HTERT RPE-1 (cell line): ENCODE data around the gene POU6F2.

ENCODE experiments used
- in situ Hi-C: fragments of 300-500 bp; cut with MboI; formaldehyde crosslinking; loops from 4 replicates; pipeline ENCODE4 v1.14.3; 2020; ENCODE audit warnings: low sequenced_read_pairs

POU6F2 gene

DNA sequence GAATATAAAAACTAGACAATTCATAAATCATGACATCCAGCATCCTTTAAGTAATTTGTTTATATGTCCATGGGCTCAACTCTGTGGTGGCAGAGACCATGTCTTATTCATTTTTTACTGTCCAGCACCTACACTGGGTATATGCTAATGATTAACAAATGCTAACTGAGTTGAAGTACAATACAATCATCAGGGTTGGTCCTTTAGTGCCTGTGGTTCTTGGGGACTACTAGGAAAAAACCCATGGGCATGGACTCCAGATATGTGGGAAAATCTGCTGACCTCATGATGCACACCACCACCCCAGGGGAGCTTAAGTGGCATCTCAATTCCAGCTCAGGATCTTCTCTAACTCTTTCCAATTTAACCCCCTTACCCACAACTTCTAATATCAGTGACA lies 503.2 kb downstream of the POU6F2 start:
- in situ Hi-C loops = no loop called here

DNA sequence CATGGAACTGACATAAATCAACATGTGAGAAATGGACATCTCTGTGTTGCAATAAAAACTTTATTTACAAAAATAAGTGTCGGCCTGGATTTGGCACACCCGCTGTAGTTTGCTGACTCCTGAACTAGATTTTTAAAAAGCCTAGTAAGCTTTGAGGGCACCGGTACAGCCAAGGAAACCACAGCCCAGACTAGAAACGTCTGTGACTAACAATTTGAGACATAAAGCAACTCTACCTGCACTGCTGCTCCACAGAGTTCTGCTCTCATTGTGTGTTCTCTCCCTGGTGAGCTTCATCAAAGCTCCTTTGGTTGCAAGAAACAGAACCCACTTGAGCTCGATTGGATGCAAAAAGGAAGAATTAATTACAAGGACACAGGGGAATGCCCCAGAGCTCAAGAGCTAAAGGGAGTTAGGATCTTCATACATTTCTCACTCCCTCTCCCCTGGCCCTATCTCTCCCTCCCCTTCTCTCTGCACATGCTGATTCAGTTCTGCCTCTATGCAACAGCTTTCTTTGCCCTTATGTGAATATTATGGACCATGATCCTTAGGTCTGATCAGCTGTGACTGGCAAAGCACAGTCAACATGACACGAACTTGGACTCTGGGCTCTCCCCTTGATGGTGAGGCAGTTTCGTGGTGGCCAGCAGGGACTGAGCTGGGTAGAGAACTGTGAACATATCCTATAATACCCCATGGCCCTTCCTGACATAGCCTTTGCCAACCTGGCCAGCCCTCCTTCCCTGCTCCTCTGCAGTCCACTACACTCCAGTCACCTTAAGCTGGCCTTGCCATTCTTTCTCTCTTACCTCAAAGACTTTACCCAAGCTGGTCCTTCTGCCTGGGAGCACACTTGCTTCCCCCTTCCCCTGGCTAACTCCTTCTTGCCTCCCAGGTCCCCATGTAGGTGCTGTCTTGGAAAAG lies 511.0 kb downstream of the POU6F2 start:
- in situ Hi-C loops = no loop called here

DNA sequence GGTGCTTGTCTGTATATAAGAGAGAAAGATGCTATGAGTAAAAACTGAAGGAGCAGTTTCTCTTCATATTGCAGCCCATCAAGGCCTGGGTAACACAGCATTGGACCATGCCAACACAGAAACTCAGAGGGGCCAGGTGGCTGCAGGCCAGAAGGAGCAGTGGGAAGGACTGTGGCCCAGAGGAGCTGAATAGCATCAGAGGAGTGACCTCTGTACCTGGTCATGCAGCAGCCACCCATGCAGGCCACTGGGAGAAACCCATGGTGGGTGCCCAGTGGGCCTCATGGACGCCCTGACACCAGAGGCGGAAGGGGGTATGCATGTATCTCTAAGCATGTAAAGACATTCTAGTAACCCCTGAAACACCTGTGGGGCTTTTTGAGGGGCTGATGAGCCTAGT lies 512.6 kb downstream of the POU6F2 start:
- in situ Hi-C loops = no loop called here

DNA sequence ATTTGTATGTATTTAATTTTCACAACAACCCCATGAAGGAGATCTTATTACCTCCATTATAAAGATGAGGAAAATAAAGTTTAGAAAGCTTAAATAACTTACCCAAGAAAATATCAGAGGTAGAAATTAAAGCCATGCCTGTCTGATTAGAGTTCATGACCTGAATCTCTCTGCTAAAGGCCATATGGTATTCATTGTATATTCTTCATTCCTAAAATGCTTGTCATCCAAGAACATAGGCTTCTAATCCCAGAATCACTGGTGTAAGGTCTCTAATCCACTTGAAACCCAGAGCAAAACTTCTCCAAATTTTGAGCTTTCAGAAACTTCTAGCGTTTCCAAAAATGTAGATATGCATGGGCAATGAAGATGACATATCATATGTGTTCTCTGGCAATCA lies 516.2 kb downstream of the POU6F2 start:
- in situ Hi-C loops = no loop called here

DNA sequence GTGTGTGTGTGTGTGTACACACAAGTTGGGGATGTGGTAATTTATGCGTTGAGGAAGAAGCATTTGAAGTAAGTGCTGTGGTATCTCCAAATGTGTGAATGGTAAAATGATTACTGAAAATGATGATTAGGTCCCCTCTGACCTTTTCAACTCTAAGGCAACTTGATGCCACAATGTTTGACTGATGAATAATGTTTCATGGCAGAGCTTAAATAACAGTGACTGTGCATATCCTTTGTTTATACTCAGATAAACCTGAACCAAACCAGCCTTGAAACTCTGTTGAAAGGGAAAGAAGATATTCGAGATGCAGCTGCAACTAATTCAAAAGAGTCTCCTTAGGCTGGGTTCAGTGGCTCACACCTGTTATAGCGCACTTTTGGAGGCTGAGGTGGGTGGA lies 523.6 kb downstream of the POU6F2 start:
- in situ Hi-C loops = no loop called here

DNA sequence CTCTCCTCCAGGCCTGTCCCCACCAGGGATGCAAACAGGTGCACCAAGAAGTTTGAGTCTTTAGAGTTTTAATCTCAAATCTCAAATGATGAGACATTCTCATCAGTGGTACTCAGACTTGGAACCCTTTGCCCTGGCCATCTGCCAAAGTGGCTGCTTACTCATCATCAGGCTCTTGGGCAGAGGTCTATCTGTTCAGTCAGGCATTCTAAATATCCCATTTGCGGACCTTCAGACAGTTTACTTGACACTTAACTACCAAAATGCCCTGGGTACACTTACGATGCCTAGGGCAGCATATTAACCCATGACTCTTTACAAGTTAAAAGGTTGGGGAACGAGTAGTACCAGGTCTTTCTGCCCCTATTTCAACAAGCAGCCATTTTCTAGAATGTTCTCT lies 527.3 kb downstream of the POU6F2 start:
- in situ Hi-C loops = no loop called here

DNA sequence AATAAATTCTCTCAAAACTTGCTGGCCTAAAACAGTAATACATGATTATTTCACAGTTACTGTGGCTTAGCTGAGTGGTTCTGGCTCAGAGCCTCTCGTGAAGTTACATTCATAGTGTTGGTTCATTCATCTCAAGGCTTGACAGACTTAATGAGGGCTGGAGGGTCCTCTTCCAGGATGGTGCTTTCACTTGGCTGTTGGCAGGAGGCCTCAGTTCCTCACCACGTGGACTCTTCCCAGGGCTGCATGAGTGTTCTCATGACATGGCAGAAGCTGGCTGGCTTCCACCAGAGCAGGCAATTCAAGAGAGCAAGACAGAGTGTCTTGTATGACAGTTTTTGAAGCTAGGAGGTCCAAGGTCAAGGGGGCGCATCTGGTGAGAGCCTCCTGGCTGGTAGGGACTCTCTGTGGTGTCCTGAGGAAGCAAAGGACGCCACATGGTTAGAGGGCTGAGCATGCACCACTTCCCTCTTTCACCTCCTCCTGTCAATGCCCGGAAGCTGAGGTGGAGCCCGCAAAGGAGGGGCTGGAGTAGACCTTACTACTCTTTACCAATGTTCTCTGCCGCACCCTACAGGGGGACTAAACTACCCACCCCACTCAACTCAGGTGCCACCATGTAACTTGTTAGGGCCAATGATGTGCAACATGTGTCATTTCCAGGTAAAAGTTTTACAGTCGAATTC lies 530.3 kb downstream of the POU6F2 start:
- in situ Hi-C loops = no loop called here

DNA sequence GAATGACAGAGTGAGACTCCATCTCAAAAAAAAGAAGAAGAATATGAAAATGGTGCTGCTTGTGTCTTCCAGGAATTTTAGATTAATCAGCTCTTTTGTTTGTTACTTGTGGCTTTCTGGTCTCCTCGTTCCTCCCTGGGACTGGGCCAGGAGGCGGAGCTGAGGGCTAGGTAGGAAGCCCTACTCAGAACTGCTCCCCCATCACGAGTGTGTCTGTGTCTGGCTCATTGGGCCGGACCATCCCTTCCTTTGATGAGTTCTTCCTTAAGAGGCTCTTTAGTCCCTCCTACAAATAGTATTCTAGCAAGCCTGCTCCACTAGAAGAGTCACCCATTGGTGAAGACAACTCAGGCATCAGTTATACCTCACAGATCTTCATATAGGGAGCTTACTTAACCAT lies 531.7 kb downstream of the POU6F2 start:
- in situ Hi-C loops = no loop called here

DNA sequence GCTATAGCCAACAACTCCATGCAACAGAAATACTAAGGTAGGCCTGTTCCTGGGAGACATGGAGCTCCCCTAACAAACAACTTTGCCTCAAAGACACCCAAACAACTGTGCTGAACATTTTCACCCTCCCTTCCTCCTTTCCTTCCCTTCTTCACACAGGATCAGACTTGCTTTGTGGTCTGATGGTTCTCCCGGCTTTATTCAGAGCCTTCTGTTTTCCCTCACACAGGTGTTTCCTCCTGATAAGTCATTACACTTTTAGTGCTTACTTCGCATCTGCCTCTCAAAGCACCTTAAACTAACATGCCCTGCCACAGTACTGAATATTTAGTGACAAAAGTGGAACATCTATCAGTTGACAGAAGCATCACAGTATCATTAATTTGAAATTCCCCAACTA lies 532.2 kb downstream of the POU6F2 start:
- in situ Hi-C loops = no loop called here

DNA sequence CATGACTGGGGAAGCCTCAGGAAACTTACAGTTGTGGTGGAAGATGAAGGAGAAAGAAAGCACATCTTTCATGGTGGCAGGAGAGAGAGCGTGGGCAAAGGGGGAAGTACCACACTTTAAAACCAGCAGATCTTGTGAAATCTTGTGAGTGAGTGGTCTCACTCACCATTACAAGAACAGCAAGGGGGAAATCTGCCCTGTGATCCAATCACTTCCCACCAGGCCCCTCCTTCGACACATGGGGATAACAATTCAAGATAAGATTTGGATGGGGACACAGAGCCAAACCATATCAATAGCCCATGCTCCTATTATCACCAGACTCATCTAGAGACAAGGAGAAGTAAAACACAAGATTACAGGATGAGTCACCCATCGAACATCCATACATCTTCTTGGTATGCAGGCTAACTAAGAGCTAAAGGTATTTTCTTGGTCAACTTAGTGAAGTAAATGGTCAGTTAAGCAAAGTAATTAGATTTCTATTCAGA lies 533.2 kb downstream of the POU6F2 start:
- in situ Hi-C loops = no loop called here

DNA sequence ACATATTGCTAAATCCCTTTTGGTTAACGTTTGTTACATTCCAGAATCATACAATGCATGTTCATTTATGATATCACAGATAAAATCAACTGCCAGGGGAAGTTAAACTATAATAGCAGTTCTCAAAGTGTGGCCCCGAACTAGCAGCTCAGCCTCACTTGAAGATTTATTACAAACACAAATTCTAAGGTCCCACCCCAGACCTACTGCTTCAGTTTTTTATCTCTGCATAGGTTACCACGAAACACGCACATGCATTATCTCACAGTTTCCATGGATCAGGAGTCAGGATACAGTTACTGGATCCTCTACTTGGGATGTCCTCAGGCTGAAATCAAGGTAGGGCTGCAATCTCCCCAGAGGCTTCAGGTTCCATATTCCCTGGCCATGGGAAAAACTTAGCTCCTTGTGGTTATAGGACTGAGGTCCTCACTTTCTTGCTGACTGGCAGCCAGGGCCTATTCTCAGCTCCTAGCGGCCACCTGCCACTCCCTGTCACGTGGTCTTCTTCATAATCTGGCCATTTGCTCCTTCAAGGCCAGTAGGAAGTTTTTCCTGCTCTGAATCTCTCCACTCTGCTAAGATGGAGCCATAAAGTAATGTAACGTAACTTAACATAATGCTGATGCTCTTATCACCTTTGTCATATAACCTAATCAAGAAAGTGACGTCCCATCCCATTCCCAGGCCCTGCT lies 538.0 kb downstream of the POU6F2 start:
- in situ Hi-C loops = no loop called here

DNA sequence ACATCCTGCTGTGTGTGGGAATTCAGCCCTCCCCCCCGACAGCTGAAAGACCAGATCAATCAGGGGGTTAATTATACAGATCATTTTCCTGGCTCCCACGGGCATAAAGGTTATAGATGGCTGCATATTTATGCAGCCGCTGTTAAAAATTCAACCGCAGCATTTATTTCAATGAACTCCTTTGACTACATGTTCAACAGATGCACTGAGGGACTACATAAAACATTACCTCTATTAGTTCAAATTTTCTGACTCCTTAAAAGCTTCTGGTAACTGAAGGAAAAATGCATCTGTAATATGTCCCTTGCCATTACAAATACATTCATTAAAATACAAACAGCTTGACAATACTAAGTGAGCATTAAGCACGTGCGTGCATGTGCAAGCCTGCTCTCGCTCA lies 538.8 kb downstream of the POU6F2 start:
- in situ Hi-C loops = no loop called here

DNA sequence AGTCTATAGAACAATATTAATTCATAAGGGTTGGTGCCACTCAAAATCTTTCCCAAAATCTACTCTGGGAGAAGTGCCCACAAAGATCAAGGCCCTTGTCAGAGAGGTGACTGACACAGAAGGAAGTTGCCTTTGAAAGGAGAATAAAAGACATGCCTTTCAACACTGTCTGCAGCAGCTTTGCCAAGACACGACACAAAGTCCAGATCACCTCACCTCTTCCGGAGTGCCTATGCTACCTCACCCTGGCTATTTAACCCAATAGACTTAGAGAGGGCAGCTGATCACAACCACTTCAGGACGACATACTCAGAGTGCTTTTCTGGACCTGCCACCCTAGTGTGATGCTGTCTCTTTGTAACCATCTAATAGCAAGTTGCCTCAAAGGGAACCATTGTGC lies 539.5 kb downstream of the POU6F2 start:
- in situ Hi-C loops = no loop called here
